ENCODE results near the gene PARL.

Gene PARL

DNA sequence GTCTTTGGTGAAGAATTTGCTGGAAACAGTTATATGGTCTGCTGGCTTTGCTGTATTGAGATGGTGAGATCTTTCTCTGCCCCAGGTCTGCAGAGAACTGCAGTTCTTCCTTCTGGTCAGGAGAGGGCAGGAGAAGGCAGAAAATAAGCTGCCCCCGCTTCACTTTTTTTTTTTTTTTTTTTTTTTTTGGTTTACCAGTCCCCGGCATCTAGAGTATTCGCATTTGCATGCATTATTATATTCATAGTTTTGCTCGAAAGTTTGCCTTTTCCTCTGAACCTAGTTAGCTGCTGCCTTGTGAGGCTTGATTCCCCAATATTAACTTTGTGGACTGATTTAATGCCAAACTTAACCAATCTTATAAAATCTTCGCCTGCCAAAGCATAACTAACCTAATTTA, 10.6 kb upstream of the PARL start:
- Histone ChIP-seq H3K9ac (ENCODE audit: low read length) (no peak overlapping the region), H3K23ac (ENCODE audit: low read length) (no peak overlapping the region), H3K4me1 (ENCODE audit: control insufficient read depth, low read depth, low read length) (no peaks in the 10 kb centered on the region), H2BK5ac (ENCODE audit: low read length) (no peak overlapping the region), H3K36me3 (ENCODE audit: control insufficient read depth, insufficient read depth, low read length) (no peaks in the 10 kb centered on the region), H4K8ac (ENCODE audit: low read depth, low read length) (no peak overlapping the region), H2AK5ac (ENCODE audit: low read length) (no peak overlapping the region), H3K4me3 (ENCODE audit: low read length) (no peak overlapping the region), H3K4me2 (ENCODE audit: low read length) (no peak overlapping the region), H3K4ac (ENCODE audit: low read depth, low read length) (no peak overlapping the region), H3K56ac (ENCODE audit: low read length) (no peak overlapping the region), H4K5ac (ENCODE audit: low read length) (no peak overlapping the region), H3K79me1 (ENCODE audit: low read length) (no peaks in the 10 kb centered on the region), H2BK15ac (replicated peaks; ENCODE audit: low read depth) (no peak overlapping the region), H3K18ac (ENCODE audit: low read length) (no peak overlapping the region), H3K79me2 (ENCODE audit: control insufficient read depth, insufficient read depth, low read length) (no peaks in the 10 kb centered on the region), H3K27ac (ENCODE audit: low read depth, low read length) (no peak overlapping the region), H3K27me3 (ENCODE audit: insufficient read depth, low read length, poor library complexity) (no peaks in the 10 kb centered on the region), H2BK120ac (ENCODE audit: low read depth, low read length) (no peak overlapping the region)
- peak; percentile 60 for DNase-seq
- WGBS (ENCODE audit: extremely low coverage, insufficient coverage, low lambda C conversion rate): no CpG with 5 or more reads among the region's 5 CpGs

DNA sequence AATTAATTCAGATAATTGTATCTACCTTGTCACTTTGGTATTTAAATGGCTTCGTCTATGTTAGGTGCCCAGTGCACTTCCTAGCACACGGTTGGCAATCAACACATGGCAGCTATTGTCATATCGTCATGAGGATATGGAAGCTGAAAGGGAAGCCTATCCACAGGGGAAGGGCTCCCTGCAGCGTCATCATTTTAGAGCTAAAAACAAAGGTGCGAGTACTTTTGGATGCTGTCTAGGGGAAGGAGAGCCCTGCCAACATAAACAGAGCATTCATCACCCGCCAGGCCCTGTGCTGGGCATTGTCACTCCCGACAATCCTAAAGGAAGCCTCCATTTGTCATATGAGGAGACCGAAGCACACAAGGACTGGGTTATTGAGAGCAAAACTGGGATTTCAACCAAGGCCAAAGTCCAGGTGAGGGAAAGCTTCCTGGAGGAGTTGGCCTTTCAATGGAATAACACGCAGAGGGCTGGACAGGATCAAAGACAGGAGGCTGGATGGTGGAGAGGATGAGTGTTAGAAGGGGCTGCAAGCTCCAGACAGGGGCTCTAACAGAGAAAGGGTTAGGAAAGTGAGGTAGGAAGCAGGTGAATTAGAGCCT, 8.0 kb upstream of the PARL start:
- no peak overlapping the region for H3K27ac ChIP-seq (ENCODE audit: low read depth, low read length)
- H3K9ac ChIP-seq (ENCODE audit: low read length): no peak overlapping the region
- no peak for DNase-seq
- no peak overlapping the region for H3K23ac ChIP-seq (ENCODE audit: low read length)
- H3K4me2 ChIP-seq (ENCODE audit: low read length): no peak overlapping the region
- no peak overlapping the region for H3K56ac ChIP-seq (ENCODE audit: low read length)
- no peak overlapping the region for H4K8ac ChIP-seq (ENCODE audit: low read depth, low read length)
- no peak overlapping the region for H3K4me3 ChIP-seq (ENCODE audit: low read length)
- H2BK15ac ChIP-seq (replicated peaks; ENCODE audit: low read depth): no peak overlapping the region
- H4K5ac ChIP-seq (ENCODE audit: low read length): no peak overlapping the region
- H3K79me2 ChIP-seq (ENCODE audit: control insufficient read depth, insufficient read depth, low read length): no peaks in the 10 kb centered on the region
- no peaks in the 10 kb centered on the region for H3K27me3 ChIP-seq (ENCODE audit: insufficient read depth, low read length, poor library complexity)
- no CpG with 5 or more reads among the region's 9 CpGs for WGBS (ENCODE audit: extremely low coverage, insufficient coverage, low lambda C conversion rate)
- no peaks in the 10 kb centered on the region for H3K79me1 ChIP-seq (ENCODE audit: low read length)
- H2BK5ac ChIP-seq (ENCODE audit: low read length): no peak overlapping the region
- no peak overlapping the region for H2BK120ac ChIP-seq (ENCODE audit: low read depth, low read length)
- no peak overlapping the region for H3K4ac ChIP-seq (ENCODE audit: low read depth, low read length)
- no peak overlapping the region for H3K18ac ChIP-seq (ENCODE audit: low read length)
- H3K4me1 ChIP-seq (ENCODE audit: control insufficient read depth, low read depth, low read length): no peaks in the 10 kb centered on the region
- H3K36me3 ChIP-seq (ENCODE audit: control insufficient read depth, insufficient read depth, low read length): no peaks in the 10 kb centered on the region
- H2AK5ac ChIP-seq (ENCODE audit: low read length): no peak overlapping the region

DNA sequence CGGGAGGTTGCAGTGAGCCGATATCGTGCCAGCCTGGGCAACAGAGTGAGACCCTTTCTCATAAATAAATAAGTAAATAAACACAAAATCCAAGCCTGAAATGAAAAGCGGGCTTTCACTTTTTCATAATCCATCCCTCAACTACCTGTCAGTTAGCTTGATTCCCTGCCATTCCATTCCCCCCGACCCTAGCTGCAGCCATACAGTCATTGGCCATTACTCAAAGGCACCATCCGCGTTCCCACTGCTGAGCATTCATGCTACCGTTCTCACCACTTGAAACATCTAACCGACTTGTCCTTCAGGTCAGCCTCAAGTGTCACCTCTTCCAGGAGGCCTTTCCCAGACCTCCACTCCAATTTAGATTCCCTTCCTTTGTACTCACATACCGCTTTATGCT, 1.1 kb upstream of the PARL start:
- no peak overlapping the region for H3K4me3 ChIP-seq (ENCODE audit: low read length)
- no peak overlapping the region for H4K8ac ChIP-seq (ENCODE audit: low read depth, low read length)
- no CpG with 5 or more reads among the region's 10 CpGs for WGBS (ENCODE audit: extremely low coverage, insufficient coverage, low lambda C conversion rate)
- no peak overlapping the region for H2BK5ac ChIP-seq (ENCODE audit: low read length)
- H3K4me1 ChIP-seq (ENCODE audit: control insufficient read depth, low read depth, low read length): peaks cover 3% of the 10 kb centered on the region
- H3K4me2 ChIP-seq (ENCODE audit: low read length): no peak overlapping the region
- no peak overlapping the region for H3K9ac ChIP-seq (ENCODE audit: low read length)
- H3K56ac ChIP-seq (ENCODE audit: low read length): no peak overlapping the region
- H3K27me3 ChIP-seq (ENCODE audit: insufficient read depth, low read length, poor library complexity): no peaks in the 10 kb centered on the region
- no peak overlapping the region for H3K4ac ChIP-seq (ENCODE audit: low read depth, low read length)
- H3K79me2 ChIP-seq (ENCODE audit: control insufficient read depth, insufficient read depth, low read length): peaks cover 22% of the 10 kb centered on the region
- no peak overlapping the region for H3K27ac ChIP-seq (ENCODE audit: low read depth, low read length)
- no peak for DNase-seq
- no peak overlapping the region for H3K18ac ChIP-seq (ENCODE audit: low read length)
- H2BK15ac ChIP-seq (replicated peaks; ENCODE audit: low read depth): no peak overlapping the region
- no peaks in the 10 kb centered on the region for H3K36me3 ChIP-seq (ENCODE audit: control insufficient read depth, insufficient read depth, low read length)
- H3K79me1 ChIP-seq (ENCODE audit: low read length): peaks cover 4% of the 10 kb centered on the region
- H3K23ac ChIP-seq (ENCODE audit: low read length): no peak overlapping the region
- no peak overlapping the region for H2AK5ac ChIP-seq (ENCODE audit: low read length)
- H4K5ac ChIP-seq (ENCODE audit: low read length): no peak overlapping the region
- H2BK120ac ChIP-seq (ENCODE audit: low read depth, low read length): no peak overlapping the region

DNA sequence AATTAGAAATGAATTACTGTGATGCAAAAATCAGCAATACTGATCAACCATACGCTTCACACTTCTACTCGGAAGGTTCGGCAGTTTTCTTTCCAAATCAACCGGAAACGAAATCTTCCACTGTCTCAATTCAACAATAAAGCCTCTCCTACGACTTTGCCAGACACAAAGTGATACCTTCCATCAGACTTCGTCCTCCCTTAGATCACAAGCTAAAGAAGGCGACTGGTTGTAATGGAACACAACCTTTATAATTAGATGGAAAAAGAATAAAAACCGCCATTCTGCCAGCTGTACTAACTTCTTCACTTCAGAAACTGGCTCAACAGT, 618 bp downstream of the PARL start:
- no peak overlapping the region for H4K8ac ChIP-seq (ENCODE audit: low read depth, low read length)
- H3K27ac ChIP-seq (ENCODE audit: low read depth, low read length): peak overlapping the region; percentile 63
- peak overlapping the region; percentile 94 for H2AK5ac ChIP-seq (ENCODE audit: low read length)
- no peak overlapping the region for H2BK15ac ChIP-seq (replicated peaks; ENCODE audit: low read depth)
- H2BK120ac ChIP-seq (ENCODE audit: low read depth, low read length): no peak overlapping the region
- no peaks in the 10 kb centered on the region for H3K36me3 ChIP-seq (ENCODE audit: control insufficient read depth, insufficient read depth, low read length)
- H2BK5ac ChIP-seq (ENCODE audit: low read length): peak overlapping the region; percentile 88
- DNase-seq: peak; percentile 14
- H3K23ac ChIP-seq (ENCODE audit: low read length): no peak overlapping the region
- no peaks in the 10 kb centered on the region for H3K27me3 ChIP-seq (ENCODE audit: insufficient read depth, low read length, poor library complexity)
- no CpG with 5 or more reads among the region's 9 CpGs for WGBS (ENCODE audit: extremely low coverage, insufficient coverage, low lambda C conversion rate)
- H3K56ac ChIP-seq (ENCODE audit: low read length): peak overlapping the region; percentile 99
- peak overlapping the region; percentile 98 for H3K9ac ChIP-seq (ENCODE audit: low read length)
- peak overlapping the region; percentile 30 for H3K18ac ChIP-seq (ENCODE audit: low read length)
- no peak overlapping the region for H4K5ac ChIP-seq (ENCODE audit: low read length)
- peaks cover 4% of the 10 kb centered on the region for H3K79me1 ChIP-seq (ENCODE audit: low read length)
- peaks cover 33% of the 10 kb centered on the region for H3K79me2 ChIP-seq (ENCODE audit: control insufficient read depth, insufficient read depth, low read length)
- H3K4me3 ChIP-seq (ENCODE audit: low read length): peak overlapping the region; percentile 98
- no peak overlapping the region for H3K4ac ChIP-seq (ENCODE audit: low read depth, low read length)
- peaks cover 3% of the 10 kb centered on the region for H3K4me1 ChIP-seq (ENCODE audit: control insufficient read depth, low read depth, low read length)
- peak overlapping the region; percentile 93 for H3K4me2 ChIP-seq (ENCODE audit: low read length)

DNA sequence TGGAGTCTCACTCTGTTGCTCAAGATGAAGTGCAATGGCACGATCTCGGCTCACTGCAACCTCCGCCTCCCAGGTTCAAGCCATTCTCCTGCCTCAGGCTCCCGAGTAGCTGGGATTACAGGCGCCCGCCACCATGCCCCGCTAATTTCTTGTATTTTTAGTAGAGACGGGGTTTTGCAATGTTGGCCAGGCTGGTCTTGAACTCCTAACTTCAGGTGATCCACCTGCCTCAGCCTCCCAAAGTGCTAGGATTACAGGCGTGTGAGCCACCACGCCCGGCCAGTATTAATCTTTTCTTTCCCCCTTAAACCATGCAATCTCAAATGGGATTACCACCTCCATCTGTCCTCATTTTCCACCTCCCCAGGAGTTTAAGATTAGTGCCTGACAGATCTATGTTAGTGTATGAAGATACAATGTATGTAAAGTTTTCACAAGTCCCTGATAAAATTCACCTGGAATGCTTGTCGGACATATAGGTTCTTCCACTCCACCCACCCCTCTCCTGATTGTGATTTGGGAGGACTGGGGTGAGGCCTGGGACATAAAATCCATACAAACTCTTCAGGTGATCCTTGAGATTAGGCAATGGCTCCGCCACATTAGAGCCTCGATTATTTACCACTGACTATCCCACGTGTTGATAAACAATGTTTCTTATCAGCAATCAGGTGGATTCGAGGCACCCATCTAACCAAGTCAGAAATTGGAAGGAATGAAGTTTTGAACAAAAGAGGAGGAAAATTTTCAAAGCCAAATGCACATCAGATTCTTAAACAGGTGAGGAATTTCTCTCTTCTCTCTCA, 1.2 kb downstream of the PARL start:
- H3K4me3 ChIP-seq (ENCODE audit: low read length): peak overlapping the region; percentile 98
- H3K27me3 ChIP-seq (ENCODE audit: insufficient read depth, low read length, poor library complexity): no peaks in the 10 kb centered on the region
- no peaks in the 10 kb centered on the region for H3K36me3 ChIP-seq (ENCODE audit: control insufficient read depth, insufficient read depth, low read length)
- H3K23ac ChIP-seq (ENCODE audit: low read length): no peak overlapping the region
- H2BK15ac ChIP-seq (replicated peaks; ENCODE audit: low read depth): no peak overlapping the region
- peak overlapping the region; percentile 98 for H3K9ac ChIP-seq (ENCODE audit: low read length)
- DNase-seq: peak; percentile 82
- WGBS (ENCODE audit: extremely low coverage, insufficient coverage, low lambda C conversion rate): no CpG with 5 or more reads among the region's 16 CpGs
- H2BK120ac ChIP-seq (ENCODE audit: low read depth, low read length): no peak overlapping the region
- peaks cover 4% of the 10 kb centered on the region for H3K79me1 ChIP-seq (ENCODE audit: low read length)
- H3K4me2 ChIP-seq (ENCODE audit: low read length): peak overlapping the region; percentile 93
- H2BK5ac ChIP-seq (ENCODE audit: low read length): no peak overlapping the region
- H3K4me1 ChIP-seq (ENCODE audit: control insufficient read depth, low read depth, low read length): peaks cover 3% of the 10 kb centered on the region
- H3K56ac ChIP-seq (ENCODE audit: low read length): peak overlapping the region; percentile 99
- H4K5ac ChIP-seq (ENCODE audit: low read length): no peak overlapping the region
- H3K79me2 ChIP-seq (ENCODE audit: control insufficient read depth, insufficient read depth, low read length): peaks cover 37% of the 10 kb centered on the region
- H4K8ac ChIP-seq (ENCODE audit: low read depth, low read length): no peak overlapping the region
- H3K27ac ChIP-seq (ENCODE audit: low read depth, low read length): no peak overlapping the region
- H2AK5ac ChIP-seq (ENCODE audit: low read length): no peak overlapping the region
- H3K18ac ChIP-seq (ENCODE audit: low read length): no peak overlapping the region
- no peak overlapping the region for H3K4ac ChIP-seq (ENCODE audit: low read depth, low read length)

Data from mesendoderm (in vitro differentiated cells).